Measurements from ENCODE around the gene FN3K.
"Not testable (repeated sequence)": the region's sequence is repeated elsewhere in the genome, so short reads cannot be mapped to it uniquely, and the experiment has no call there.

The FN3K gene

DNA sequence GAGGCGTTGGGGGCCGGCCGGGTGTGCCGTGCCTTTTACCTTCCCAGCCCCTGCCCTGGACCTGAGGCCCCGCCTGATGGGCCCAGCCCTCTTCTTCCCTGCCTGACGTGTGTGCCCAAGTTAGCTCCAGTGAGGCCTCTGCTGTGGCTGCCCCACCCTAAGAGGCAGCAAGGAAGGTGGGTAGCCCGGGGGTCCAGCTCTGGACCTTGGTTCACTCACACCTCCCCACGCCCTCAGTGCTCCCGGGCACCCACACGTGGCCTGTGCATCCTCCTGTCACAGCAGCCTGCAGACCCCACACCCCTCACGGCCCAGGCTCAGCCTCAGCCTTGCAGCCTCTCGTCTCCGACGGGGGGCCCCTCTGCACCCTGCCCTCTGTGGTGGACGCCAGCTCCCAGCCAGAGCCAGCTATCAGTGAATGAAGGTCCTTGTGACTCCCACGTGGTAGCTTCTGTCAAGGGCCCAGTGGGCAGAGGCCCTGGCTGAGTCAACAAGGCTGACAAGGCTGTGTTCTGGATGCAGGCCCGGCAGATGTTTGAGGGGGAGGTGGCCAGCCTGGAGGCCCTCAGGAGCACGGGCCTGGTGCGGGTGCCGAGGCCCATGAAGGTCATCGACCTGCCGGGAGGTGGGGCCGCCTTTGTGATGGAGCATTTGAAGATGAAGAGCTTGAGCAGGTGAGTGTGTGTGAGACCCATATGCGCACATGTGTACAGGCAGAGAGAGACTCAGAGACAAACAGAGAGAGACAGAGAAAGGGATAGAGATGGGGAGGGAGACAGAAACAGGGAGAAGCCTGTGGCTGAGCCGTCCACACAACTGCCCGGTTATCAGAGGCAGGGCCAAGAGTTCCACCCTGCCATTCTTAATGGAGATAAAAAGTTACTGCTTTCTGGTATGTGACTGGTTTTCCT is 2.8 kb downstream of the FN3K start:
- DNase-seq = peak; percentile 91

DNA sequence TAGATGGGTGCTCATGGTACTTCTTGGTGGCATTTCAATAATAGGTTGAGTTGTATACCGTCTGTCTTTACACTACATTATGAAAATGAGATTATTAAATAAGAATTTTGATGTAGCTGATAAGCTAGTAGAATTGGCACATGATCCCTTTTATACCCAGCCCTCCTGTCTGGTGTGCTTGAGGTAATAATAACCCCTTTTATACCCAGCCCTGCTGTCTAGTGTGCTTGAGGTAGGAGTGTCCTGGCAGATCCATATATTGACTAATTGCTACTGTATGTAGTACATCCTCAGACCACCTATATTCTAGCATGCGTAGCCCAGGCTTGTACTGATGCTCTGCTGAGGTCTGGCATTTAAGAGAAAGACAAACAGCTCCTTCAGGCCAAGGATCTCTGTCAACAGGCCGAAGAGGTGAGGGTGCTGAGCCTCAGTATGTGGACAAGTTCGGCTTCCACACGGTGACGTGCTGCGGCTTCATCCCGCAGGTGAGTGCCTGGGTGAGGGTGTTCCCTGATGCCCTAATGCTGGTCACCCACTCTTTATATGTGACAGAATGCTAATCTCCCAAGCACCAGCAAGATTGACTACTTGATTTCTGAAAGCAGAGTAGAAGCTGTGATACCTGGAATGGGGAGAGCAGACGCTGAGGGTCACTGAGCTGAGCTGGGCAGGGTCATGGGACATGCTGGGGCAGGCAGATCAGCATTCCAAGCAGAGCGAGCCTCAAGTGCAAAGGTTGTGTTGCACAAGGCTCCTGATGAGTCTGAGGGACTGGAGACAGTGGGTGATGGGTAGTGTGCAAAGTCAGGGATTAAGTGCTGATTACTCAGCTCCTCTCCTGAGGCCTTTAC is 5.7 kb downstream of the FN3K start:
- peak; percentile 50 for DNase-seq

GRCh38 chr17:82743344-82744219 is 8.2 kb downstream of the FN3K start:
- no peak for DNase-seq

DNA sequence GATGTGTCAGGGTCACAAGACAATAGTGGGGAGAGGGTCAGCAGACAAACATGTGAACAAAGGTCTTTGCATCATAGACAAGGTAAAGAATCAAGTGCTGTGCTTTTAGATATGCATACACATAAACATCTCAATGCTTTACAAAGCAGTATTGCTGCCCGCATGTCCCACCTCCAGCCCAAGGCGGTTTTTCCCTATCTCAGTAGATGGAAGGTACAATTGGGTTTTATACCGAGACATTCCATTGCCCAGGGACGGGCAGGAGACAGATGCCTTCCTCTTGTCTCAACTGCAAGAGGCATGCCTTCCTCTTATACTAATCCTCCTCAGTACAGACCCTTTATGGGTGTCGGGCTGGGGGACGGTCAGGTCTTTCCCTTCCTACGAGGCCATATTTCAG is 9.3 kb downstream of the FN3K start:
- DNase-seq = not testable (repeated sequence)

GRCh38 chr17:82745524-82745923 is 10.1 kb downstream of the FN3K start:
- no peak for DNase-seq

- DNase-seq = no peak
These were observed 13.3 kb downstream of the FN3K start for GRCh38 chr17:82748756-82749155.

DNA sequence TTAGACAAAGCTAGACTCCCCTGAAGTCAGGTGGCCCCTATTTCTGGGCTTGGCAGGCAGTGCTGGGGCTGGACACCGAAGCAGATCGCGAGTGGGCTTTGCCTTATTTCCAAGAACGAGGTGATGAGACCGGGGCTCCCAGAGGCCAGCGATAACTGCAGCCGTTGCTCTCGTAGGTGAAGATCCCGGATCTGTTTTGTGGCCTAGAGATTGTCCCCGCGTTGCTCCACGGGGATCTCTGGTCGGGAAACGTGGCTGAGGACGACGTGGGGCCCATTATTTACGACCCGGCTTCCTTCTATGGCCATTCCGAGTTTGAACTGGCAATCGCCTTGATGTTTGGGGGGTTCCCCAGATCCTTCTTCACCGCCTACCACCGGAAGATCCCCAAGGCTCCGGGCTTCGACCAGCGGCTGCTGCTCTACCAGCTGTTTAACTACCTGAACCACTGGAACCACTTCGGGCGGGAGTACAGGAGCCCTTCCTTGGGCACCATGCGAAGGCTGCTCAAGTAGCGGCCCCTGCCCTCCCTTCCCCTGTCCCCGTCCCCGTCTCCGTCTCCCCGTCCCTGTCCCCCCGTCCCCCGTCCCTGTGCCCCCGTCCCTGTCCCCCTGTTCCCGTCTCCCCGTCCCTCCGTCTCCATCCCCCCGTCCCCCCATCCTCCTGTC is 15.0 kb downstream of the FN3K start:
- no peak for DNase-seq

- no peak for DNase-seq
These were observed 15.8 kb downstream of the FN3K start for GRCh38 chr17:82751171-82751570.

GRCh38 chr17:82751571-82752370 is 16.4 kb downstream of the FN3K start, which contains the start of gene TBCD:
TSS of gene TBCD (plus strand) at chr17:82752065. CDS start at chr17:82752194, 129 bp downstream.
- peak; percentile 95 for DNase-seq

- peak; percentile 39 for DNase-seq
These were observed 17.2 kb downstream of the FN3K start for GRCh38 chr17:82752371-82753200.

GRCh38 chr17:82753201-82753464 is 17.7 kb downstream of the FN3K start:
- no peak for DNase-seq

DNA sequence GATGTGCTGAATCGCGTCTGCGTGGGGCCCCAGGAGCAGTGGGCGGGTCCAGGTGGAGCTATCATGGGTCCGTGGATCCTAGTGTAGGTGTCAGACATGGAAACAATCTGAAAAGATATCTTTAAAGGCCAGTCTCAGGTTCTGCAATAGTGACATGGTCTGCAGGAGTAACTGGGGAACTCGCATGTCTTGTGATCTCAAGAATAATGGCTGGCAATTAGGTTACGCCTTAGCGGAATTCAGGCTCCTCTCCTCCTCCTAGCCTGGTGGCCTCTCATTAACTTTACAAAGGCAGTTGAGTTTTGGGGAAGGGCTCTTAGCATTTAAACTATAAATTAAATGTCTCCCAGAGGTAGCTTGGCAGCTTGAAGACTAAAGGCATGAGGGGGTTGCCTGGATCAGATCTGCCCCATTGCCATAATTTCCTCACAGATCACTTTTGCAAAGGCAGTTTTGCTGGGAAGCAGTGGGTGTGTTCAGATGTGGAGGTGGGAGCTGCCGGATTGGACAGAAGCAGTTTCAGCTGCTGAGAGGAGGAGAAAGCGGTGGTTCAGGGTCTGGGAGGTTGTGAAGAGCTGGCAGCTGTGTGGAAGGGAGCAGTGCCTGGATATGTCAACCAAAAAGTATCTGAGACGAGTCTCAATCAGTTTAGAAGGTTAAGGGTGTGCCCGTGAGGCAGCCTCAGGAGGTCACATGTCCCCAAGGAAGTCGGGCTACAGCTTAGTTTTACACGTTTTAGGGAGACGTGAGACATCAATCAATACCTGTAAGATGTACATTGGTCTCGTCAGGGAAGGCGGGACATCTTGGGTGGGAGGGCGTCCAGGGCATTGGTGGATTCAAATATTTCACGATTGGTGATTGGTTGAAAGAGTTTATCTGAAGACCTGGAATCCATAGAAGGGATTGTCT is 19.1 kb downstream of the FN3K start:
- DNase-seq = peak; percentile 53

- no peak for DNase-seq
These were observed 20.8 kb downstream of the FN3K start for GRCh38 chr17:82756166-82756565.

DNA sequence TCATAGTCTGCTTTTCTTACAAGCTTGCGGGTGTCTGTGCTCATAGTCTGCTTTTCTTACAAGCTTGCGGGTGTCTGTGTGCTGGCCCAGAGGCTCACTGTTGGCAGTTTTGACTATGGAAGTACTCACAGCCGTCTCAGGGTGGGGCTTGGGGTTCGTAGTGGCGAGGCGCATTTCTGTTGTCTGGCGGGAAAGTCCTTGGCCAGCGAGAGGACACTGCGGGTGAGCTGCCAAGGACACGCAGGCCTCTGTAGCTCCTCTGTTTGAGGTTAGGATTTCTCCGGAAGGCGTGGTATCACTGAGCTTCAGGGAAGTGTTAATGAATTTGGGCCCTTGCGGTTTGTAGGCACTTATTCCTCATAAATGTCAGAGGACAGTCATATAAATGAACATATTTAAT is 30.0 kb downstream of the FN3K start:
- DNase-seq = no peak

DNA sequence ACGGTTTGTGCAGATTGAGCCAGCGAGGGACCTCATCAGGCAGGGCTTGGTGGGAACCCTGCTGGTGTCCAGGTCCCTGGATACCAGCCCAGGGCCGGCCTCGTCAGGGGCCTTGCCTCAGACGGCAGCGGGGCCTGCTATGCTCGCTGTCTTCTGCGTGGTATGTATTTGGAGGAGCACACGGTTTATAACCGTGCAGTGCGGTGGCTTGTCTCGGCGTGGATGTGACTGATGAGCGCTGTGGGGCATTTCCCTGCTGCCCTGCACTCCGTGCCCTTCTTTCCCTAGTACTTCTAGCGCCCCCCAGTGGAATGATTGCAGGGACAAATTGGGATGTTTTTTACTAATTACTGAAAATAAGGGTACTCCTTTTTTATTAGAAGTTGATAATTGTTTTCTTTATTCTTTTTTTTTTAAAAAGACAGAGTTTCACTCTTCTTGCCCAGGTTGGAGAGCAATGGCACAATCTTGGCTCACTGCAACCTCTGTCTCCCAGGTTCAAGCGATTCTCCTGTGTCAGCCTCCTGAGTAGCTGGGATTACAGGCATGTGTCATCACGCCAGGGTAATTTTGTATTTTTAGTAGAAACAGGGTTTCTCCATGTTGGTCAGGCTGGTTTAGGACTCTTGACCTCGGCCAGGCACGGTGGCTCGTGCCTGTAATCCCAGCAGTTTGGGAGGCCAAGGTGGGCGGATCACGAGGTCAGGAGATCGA is 31.8 kb downstream of the FN3K start:
- peak; percentile 72 for DNase-seq

DNA sequence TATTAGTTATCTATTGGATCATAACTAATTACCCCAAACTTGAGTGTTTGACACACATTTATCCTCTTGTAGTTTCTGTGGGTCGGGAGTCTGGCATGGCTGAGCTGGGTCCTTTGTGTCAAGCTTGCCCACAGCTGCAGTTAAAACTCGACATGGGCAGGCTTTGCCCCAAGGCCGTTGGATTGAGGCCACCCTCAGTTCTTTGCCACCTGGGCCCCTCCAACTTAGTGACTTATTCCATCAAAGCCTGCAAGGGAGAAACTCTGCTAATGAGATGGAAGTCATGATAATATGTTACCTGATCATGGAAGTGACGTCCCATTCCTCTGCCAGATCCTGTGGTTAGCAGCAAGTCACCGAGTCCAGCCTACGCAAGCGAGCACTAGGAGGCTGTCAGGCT is 33.6 kb downstream of the FN3K start:
- no peak for DNase-seq

DNA sequence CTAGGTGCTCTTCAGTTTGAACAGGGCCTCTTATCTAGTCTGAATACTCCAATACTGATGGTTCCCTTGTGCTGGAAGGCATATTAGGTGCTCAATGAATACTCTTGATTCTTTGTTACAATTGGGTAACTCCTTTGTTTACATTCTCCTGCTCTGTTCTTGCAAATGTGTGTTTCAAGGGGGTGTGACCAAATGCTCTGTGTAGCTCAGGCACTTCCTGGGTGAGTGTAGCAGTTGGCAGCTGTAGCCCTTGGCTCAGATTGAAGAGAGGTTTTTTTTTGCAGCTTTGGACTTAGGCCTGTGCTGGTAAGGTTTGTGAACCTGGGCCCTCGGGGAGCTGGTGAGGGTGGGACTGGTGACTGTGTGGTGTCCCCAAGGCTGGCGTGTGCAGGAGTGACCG is 36.6 kb downstream of the FN3K start:
- no peak for DNase-seq

GRCh38 chr17:82774456-82774855 is 39.0 kb downstream of the FN3K start:
- DNase-seq = not testable (repeated sequence)

Measured in OCI-M1 (cell line).